ENCODE data around the gene FADS1. TPM values are rescaled to one million over a fixed set of nuclear protein-coding genes. Genes with fewer than 3 reads are reported as not detected.

Gene FADS1
- total and polyA plus RNA-seq, 2 of the 13 experiments (the other 11 are each of a cell fraction or from before 2014, with no cell fraction given) = 91.8 to 108 TPM

GRCh38 chr11:61814958-61815789, 1.6 kb downstream of the FADS1 start (continued):
- TF ChIP-seq ZNF142 (CRISPR knock-in tag; IDR thresholded peaks at IDR 0.05) = 0 out of 2 replicates have a peak, but pooled peaks have one; percentile 65
- no peak for TF ChIP-seq THAP11 (CRISPR knock-in tag; IDR thresholded peaks at IDR 0.05)
- TF ChIP-seq GPBP1L1 (CRISPR knock-in tag; IDR thresholded peaks at IDR 0.05) = no peak
- no peak for TF ChIP-seq ZNF33B (CRISPR knock-in tag; IDR thresholded peaks at IDR 0.05)
- no peak; the same call in 1 of the 2 replicates for TF ChIP-seq ZBTB39 (CRISPR knock-in tag; IDR thresholded peaks at IDR 0.05)
- TF ChIP-seq PCBP2 (optimal IDR thresholded peaks at IDR 0.05; ENCODE audit: low read depth, low read length, poor library complexity, severe bottlenecking) = no peak
- peak; percentile 39; the same call in 1 of the 2 replicates for TF ChIP-seq SKIL (CRISPR knock-in tag; IDR thresholded peaks at IDR 0.05; ENCODE audit: borderline replicate concordance)
- no peak for TF ChIP-seq SRF (IDR thresholded peaks at IDR 0.05; ENCODE audit: low read depth, low read length)
- peak; percentile 67; the same call in 1 of the 2 replicates for TF ChIP-seq DMAP1 (CRISPR knock-in tag; IDR thresholded peaks at IDR 0.05)
- TF ChIP-seq ZSCAN29 (CRISPR knock-in tag; conservative IDR thresholded peaks at IDR 0.05) = no peak
- TF ChIP-seq MATR3 (CRISPR knock-in tag; IDR thresholded peaks at IDR 0.05) = no peak
- TF ChIP-seq ZBTB20 (CRISPR knock-in tag; IDR thresholded peaks at IDR 0.05; ENCODE audit: borderline replicate concordance, low read depth) = peak; percentile 41; the same call in 1 of the 2 replicates

Data from HepG2 (cell line).